GM12864 (cell line): ENCODE data around the gene PAPOLA.

Experiments
- DNase-seq: peaks from one replicate; pipeline ENCODE4 v3.0.0-alpha.2; 2011; ENCODE audit warnings: low read depth
- H3K4me3 ChIP-seq: 2 replicates; pipeline ENCODE4 v1.5.1; 2011; ENCODE audit warnings: mild to moderate bottlenecking, low read depth, low read length, control low read depth
- TF ChIP-seq, protein P1 (sequence below): IDR thresholded peaks from 2 replicates; pipeline ENCODE4 v1.5.1; 2011; ENCODE audit warnings: low read depth, mild to moderate bottlenecking, moderate library complexity, low read length, control low read depth, inconsistent platforms; ENCODE audit errors: missing control alignments

The PAPOLA gene

DNA sequence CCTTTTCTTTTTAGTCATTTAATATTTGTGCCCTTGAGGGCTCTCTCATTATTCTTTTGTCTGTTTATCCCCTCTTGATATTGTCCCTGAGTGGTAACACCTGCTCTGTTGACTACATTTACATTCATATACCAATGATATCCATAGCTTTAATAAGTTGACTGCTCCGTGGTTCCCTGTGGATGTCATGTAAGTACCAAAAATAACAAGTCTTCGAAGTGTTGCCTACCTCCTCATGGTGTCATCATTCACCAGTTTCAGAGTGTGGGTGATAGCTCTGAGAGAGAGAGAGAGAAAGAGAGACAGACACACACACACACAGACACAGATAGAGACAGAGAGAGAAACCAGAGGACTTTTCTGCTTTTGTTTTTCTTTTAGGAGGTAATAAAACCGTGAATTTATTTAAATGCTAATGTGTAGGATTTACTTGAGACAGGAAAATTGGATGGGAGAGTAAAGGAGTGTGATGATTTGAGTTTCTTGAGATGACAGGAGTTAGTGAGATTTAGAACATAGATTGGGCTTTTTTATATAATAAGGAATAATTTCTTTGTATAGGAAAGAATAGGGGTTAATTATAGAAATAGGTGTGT is 52.2 kb downstream of the PAPOLA start:
- no peak for DNase-seq
- no peak overlapping the region for H3K4me3 ChIP-seq
- TF ChIP-seq, protein P1, sequence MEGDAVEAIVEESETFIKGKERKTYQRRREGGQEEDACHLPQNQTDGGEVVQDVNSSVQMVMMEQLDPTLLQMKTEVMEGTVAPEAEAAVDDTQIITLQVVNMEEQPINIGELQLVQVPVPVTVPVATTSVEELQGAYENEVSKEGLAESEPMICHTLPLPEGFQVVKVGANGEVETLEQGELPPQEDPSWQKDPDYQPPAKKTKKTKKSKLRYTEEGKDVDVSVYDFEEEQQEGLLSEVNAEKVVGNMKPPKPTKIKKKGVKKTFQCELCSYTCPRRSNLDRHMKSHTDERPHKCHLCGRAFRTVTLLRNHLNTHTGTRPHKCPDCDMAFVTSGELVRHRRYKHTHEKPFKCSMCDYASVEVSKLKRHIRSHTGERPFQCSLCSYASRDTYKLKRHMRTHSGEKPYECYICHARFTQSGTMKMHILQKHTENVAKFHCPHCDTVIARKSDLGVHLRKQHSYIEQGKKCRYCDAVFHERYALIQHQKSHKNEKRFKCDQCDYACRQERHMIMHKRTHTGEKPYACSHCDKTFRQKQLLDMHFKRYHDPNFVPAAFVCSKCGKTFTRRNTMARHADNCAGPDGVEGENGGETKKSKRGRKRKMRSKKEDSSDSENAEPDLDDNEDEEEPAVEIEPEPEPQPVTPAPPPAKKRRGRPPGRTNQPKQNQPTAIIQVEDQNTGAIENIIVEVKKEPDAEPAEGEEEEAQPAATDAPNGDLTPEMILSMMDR, result no peak

GRCh38 chr14:96559571-96559970 is 57.4 kb downstream of the PAPOLA start:
- no peak overlapping the region for H3K4me3 ChIP-seq
- TF ChIP-seq, protein P1, result no peak
- no peak for DNase-seq

GRCh38 chr14:96564389-96564788 is 62.2 kb downstream of the PAPOLA start:
- TF ChIP-seq, protein P1, result no peak
- DNase-seq, result no peak
- H3K4me3 ChIP-seq, result no peak overlapping the region

- H3K4me3 ChIP-seq, result no peak overlapping the region
- TF ChIP-seq, protein P1, result no peak
- DNase-seq, result no peak
These were observed 63.6 kb downstream of the PAPOLA start for GRCh38 chr14:96565811-96566210.

DNA sequence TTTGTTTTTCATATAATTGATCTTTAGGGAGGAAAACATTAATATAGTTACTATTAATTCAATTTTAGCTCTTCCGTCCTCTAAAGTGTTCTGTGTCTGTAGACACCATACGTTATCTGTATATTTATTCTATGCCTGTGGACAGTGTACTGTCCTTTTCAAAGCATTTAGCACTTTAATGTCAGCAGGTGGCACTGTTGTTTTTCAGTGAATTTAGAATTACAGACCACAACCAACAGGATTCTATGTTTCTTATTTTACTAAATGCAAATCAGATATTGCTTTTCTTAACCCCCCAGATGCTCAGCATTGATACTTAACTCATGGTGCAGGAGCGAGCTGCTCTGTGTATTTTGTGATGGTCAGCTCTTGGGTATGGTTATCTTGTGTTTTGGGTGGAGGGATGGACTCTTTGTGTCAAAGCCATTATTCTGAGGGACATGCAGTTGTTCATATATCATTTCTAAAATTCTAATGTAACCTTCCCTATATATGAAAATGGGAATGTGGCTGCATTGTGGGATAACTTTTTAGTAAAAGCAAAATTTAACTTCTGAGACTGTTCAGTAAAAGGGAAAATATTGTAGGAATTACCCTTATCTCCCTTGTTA is 65.2 kb downstream of the PAPOLA start:
- no peak for DNase-seq
- TF ChIP-seq, protein P1, result peak; percentile 43
- no peak overlapping the region for H3K4me3 ChIP-seq

DNA sequence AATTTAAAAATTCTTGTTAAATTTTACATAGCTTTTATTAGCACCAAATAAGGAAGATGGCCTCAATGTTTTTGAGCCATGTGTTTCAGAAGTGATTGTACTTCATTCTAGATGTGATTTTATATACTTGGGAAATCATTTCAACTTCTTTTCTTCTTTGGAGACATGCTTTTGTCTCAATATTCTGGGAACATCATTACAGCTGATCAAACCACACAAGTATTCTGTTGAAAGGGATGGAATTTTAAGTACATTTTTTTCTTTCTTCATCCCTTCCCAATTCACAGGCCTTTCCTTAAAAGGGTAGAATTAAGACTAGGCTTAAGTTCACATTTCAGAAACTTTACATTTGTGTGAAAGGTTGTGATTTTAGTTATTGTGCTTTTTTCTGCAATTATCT is 66.4 kb downstream of the PAPOLA start:
- no peak for DNase-seq
- TF ChIP-seq, protein P1, result no peak

DNA sequence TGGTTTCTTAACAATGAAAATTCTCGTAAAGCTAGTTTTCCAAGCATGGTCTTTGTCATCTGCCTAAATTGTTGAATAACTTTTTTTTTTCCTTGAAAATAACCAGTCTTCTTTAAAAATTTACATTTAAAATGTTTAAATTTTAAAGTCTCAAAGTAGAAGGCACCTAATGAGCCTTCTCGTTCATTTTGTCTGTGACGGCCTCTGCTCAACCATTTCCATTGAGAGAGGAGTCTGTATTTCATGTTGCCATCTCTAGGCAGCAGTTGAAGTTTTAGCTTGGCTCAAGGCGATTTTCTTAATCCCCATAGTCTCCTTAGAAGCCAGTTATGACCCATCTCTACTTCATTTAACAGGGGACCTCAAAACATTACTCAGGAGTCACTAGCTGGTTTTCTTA is 69.1 kb downstream of the PAPOLA start:
- DNase-seq, result no peak
- TF ChIP-seq, protein P1, result no peak
- no peak overlapping the region for H3K4me3 ChIP-seq

More for the DNA sequence above, 66.4 kb downstream of the PAPOLA start:
- H3K4me3 ChIP-seq, result no peak overlapping the region
